NCI-H748 treated with DMSO at 0.1 percent for 48 hours (cell line): ENCODE data around the gene FAM229A.
"Not testable (repeated sequence)": the region's sequence is repeated elsewhere in the genome, so short reads cannot be mapped to it uniquely, and the experiment has no call there.

ENCODE experiments used
- DNase-seq: peaks from one replicate; lab custom pipeline; 2025; lab: John Stamatoyannopoulos, UW

FAM229A gene, protein sequence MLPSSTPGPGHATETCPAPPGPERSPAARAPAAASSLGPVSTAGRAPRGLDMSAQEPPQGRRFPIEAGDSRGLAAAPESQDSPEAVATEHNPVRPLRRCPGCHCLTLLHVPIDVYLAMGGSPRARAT

DNA sequence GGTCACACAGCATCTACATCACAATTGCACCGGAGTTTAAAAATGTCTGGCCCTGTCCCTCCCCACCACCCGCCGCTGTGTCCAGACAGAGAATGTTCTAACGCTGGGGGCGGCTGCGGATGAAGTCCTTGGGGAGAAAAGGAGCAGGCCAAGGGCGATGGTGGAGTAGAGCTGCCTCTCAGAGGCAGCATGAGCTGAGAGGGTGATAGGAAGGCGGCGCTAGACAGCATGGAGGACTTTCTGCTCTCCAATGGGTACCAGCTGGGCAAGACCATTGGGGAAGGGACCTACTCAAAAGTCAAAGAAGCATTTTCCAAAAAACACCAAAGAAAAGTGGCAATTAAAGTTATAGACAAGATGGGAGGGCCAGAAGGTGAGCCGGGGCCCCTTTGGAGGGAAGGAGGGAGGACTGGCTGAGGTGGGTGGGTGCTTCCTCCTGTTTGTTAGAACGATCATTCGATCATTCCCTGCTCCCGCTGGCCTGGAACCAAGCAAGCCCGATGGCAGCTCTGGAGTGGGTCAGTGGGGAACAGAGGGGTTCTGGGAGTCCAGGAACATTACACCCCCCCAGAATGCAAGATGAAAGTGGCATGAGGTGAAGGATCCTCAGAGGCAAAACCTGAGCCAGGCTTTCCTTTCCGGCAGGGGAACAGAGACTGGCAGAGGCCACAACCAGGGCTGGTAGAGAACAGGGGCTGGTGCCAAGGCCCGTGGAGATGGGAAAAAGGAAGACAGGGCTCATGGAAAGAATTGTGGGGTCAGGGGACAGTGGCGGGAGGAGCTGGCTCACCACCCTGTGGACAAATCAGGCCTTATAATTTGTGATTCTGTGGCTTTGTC, at the start of gene FAM229A, which contains the start of gene TSSK3:
Gene FAM229A (minus strand): TSS at position 12 of the 840 bp plus-strand sequence. CDS start 394 bp downstream, outside the sequence.
Gene TSSK3 (plus strand): TSS at position 66 of the 840 bp plus-strand sequence. CDS start 163 bp downstream, at position 229.
- DNase-seq: no peak

DNA sequence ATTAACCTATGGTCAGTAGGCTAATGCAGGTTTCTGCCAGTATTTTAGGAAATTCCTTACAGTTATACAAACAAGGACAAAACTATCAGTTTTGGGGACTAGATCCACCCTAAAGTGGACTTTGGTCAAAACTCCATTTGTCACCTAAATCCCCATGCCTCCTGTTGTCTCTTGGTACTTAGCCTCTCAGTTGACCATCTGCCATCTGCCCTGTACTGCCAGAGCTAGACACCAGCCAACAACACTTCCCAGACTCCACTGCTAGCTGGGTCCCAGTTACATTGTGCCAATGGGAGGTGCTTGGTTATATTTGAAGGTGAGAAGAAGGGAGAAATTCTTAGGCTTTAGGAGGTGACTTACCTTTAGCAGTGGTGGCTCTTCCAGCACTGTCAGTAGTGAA, 49.0 kb upstream of the FAM229A start:
- no peak for DNase-seq

DNA sequence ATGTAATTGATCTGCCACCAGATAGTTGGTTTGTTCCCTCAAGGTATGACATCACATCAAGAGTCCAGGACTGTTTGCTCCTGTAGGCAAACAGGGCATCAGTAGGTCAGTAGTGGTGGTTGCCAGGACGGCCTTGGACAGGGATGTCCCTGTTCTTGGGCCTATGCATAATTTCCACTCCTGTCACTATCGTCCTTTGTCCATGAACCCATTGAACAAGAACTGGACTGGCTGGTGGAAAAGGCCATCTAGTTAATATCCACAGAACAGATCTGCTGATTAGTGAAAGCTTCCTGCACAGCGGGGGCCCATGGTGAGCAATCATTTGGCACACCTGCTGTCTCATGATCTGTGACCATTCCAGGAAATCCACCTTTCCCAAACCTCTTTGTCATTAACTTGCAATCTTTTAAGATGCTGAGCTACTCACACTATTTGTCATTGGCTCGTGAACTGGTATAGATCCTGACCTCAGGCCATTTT, 44.4 kb upstream of the FAM229A start:
- DNase-seq: no peak

DNA sequence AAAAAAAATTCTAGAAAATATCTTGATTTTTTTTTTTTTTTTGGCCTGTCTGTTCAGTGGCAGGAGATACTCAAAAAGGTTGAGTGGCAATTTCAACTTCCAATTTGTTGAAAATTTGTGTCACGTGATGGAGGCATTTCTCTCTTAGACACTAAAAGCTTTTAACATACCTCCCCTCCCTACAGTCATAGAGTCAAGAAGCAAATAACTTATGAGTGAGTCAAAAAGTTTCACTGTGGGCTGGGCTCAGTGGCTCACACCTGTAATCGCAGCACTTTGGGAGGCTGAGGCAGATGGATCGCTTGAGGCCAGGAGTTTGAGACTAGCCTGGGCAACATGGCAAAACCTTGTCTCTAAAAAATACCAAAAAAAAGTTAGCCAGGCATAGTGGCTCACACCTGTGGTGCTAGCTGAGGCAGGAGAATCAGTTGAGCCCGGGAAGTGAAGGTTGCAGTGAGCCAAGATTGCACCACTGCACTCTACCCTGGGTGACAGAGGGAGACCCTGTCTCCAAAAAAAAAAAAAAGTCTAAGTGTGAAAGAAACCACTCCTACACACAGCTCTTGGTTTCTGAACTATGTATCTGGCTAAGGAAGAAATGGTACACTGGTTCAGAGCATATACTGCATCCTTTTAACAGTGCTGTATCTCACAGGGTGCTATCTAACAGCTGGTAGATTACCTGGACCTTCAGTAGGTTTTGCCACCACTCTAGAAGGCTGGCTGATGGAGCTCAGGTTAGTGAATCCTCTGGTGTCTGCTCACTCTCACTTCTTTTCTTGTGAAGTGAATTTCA, 43.6 kb upstream of the FAM229A start:
- no peak for DNase-seq

DNA sequence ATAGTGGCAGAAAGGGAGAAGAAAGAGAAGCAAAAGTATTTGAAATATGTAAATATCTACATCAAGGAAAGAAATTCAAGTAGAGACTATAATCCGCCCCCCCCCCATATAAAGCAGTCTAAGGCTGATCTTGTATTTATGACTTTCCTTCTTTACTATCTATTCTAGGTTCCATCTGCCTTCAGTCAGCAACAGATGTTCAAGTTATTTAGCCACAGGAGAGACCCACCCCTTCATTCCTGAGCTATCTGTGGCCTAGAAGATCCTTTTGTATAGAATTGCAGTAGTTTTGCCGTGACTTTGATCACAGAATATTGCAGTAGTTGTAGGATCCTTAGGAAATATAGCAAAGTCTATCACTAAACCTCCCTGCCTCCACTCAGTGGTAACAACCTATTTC, 42.7 kb upstream of the FAM229A start:
- no peak for DNase-seq

DNA sequence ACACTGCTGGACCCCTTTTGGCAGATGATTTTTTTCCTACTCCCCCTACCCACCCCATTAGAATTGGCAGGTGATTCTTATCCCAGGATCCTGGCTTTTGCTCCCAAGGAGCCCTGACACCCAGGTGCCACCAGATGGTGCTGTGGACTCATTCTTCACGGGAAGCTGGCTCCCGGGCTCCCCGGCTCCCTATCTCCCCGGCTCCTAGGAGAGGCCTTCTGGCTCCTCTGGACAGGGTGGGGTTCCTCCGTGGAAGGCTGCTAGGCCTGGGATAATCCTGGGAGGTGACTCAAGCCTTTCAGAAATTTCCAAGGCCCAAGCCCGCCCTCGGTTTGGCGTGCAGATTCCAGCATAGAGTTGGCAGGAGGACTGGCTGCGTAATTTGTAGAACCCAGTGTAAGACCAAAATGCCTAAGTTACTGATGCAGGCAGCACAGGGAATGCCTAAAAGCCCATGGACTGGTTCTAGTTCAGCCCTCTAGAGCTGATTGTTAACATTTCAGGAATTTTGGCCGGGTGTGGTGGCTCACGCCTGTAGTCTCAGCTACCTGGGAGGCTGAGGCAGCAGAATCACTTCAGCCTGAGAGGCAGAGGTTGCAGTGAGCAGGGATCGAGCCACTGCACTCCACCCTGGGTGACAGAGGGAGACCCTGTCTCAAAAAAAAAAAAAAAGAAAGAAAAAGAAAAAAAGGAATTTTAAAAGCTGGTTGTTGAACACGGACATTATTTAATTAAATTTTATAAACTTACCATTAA, 38.8 kb upstream of the FAM229A start:
- DNase-seq: peak; percentile 15

DNA sequence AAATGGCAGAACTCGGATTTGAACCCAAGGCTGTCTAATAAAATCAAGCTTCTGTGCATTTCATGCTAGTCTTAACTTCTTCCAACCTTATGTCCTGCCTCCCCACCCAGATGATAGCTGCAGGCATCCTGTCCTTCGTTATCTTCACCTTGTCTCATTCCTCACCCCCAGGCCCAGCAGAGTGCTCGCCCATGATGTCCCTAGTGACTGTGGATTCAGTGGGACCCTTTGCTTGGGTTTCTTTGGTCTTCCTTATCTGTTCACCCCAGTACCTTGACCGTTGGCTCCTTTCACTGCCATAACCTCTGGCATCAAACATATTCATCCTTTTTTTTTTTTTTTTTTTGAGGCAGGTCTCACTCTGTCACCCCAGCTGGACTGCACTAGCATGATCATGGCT, 37.6 kb upstream of the FAM229A start:
- DNase-seq: no peak

DNA sequence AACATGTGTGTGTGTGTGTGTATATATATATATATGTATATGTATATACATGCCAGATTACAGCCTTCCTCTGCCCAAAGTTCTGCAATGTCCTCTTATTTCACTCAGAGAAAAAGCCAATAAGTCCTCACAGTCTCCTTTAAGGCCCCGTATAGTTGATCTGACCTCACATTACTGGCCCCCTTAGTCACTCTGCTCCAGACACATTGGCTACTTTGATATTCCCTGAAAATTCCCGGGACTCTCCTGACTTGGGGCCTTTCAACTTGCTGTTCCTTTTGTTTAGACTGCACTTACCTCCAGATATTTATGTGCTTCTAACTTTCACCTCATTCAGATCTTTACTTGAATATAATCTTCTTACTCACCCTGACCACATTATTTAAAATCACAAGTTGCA, 36.1 kb upstream of the FAM229A start:
- DNase-seq: no peak

DNA sequence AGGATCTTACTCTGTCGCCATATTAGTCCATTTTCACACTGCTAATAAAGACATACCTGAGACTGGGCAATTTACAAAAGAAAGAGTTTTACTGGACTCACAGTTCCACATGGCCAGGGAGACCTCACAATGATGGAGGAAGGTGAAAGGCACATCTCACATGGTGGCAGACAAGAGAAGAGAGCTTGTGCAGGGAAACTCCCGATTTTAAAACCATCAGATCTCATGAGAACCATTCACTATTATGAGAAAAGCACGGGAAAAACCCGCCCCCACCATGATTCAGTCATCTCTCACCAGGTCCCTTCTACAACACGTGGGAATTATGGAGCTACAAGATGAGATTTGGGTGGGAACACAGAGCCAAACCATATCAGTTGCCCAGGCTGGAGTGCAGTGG, 34.2 kb upstream of the FAM229A start:
- DNase-seq: not testable (repeated sequence)

DNA sequence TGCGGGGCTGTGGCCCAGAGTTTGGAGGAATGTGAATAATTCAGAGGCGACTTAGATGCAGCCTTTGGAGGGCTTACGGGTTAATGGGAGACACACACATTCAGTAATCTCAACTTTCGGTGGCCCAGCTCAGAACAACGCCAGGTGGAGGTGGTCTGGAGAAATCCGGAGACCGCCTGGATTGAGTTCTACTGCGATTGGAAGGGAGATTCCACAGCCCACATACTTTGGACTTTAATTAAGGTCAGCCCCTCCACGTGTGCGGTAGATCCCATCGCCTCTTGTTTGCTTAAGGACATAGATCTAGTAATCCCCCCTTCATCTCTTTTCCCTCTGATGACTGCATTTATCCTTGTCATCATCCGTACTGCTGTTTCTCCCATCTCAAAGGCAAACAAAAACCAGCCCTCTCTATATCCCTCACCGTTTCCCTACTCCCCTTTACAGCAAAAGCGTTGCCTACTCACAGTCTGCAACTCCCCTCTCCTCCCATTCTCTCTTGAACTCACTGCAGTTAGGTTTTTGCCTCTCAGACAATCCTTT, 32.7 kb upstream of the FAM229A start:
- DNase-seq: peak; percentile 48

DNA sequence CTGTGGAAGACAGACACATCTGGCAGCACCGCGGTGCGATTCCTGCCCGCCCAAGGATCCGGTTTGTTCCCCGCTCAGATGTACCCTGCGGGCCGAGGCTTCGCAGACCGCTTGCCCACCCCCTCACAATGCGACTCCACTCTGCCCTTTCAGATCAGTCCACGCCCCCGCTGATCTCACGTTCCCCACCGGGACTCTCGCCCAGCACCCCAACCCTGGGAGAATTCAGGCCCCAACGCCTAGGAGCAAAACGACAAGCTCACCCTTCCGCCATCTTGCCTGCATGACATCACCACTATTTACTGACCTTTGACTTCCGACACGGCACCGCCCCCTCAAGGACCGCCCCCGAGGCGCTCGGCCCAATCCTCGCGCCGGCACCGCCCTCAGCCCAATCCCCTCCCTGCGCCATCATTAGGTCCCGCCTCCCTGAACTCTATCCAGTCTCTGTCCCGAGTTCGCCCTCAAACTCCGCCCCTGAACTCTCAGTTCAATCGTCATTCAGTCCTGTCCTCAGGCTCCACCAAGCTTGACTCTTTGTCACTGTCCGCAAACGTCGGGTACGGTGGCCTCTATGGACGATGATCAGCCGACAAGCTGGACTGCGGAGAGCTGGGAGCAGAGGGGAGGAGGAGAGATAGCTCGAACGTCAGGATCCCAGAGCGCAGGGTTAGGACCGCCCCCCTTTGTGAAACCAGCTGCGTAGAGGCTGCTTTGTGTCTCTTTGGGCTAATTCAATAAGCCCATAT, 32.0 kb upstream of the FAM229A start, which contains the start of gene BSDC1:
Gene BSDC1 (minus strand): TSS at position 301 of the 749 bp plus-strand sequence. CDS start 27 bp downstream, at position 274.
- DNase-seq: peak; percentile 94

DNA sequence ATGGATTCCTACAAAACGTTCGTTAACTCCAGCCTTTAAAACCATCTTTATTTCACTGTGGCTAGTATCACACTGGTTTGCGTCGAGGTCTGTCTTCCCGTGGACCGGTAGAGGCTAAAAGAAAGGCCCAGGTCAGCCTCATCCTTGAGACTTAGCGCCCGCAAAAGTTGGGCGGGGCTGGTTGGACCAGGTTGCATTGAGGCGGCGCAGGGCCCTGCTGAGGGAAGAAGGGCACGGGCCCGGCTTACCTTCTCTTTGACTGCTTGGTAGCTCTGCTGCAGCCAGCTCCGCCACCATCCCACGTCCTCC, 31.5 kb upstream of the FAM229A start:
- DNase-seq: no peak

DNA sequence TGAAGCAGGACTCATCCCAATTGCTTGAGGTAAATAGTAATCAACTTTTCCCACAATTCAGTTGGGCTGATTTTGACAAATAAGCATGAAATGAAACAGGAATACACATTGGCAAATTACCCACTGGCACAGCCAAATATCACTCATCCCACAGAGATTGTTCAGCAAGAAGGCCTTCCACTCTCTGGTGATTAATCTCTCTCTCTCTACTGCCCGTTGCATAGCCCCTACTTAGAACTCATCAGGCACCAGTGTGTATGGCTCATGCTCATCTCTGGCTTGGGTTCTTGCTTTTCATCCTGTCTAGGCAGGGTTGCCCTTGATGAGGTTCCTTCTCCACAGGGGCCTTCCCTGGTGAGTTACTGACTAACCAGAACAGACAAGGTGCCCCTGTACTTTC, 30.9 kb upstream of the FAM229A start:
- no peak for DNase-seq

DNA sequence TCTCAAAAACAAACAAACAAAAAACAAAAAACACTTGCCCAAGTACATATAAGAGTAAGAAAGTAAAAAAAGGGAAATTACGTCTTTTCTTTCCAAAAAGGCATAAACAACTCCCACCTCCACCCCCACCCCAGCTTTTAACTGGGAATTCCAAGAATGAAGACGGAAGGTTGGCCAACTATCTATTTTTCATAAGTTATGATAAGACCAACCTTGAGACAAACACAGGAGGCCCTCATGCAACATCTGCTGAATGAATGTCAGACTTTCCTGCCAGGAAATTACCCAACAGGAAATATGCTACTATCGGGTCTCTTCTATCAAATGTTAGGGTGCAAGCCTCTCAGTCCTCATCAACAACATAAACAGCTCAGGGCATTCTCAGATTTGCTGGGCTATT, 30.0 kb upstream of the FAM229A start:
- DNase-seq: no peak

DNA sequence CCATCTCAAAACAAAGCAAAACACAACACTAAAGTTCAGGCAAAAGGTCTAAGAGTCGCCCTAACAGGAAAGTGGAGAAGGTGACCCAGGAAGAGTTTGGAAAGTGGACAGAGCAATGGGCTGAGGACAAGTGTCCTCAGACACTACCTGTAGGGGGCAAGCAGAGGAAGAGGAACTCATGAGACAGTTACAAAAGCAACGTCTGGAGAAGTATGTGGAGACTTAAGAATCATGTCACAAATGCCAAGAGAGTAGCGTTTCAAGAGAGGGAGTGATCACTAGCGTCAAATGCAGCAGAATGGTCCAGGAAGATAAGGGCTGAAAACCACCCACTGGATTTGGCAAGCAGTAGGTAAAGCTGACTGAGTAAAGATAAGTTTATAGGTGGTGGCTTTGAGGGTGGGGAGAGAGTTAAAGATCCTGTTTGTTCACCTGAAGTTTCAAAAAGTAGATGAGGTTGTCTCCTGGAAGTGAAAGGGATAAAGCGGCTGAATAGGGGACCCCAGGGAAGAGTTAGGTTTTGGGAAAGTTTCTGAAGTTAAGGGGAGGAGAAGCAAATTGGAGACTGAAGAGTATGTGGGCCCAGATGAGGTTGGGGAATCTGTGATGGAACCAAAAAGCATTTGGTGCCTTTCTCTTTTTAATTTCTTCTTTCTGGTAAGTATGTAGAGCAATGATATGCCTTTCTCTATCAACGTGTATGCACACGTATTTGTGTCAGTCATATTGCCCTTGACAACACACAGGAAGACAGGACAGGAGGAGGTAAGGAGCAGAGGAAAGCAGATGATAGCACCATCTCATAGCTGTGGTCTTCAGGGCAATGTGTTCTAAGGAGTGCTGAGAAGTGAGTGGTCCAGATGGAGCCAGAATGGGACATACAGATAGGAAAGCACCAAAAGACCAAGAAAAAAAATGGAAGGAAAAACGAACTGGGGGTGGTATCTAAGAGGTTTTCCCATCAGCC, 28.9 kb upstream of the FAM229A start:
- DNase-seq: no peak

DNA sequence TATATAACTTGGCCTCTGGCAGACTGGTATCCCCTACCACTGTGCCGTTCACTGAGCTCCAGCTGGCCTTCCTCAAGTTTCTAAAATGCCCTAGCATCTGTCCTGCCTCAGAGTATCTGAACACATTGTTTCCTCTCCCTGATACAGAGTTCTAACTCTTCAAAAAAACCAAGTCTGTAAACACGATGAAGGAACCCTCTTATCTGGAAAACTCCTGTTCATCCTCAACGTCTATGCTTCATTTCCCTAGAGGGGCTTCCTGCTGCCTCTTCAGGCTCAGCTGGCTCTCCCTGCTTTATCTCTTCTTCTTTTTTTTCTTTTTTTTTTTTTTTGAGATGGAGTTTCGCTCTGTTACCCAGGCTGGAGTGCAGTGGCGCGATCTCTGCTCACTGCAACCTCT, 26.4 kb upstream of the FAM229A start:
- no peak for DNase-seq

DNA sequence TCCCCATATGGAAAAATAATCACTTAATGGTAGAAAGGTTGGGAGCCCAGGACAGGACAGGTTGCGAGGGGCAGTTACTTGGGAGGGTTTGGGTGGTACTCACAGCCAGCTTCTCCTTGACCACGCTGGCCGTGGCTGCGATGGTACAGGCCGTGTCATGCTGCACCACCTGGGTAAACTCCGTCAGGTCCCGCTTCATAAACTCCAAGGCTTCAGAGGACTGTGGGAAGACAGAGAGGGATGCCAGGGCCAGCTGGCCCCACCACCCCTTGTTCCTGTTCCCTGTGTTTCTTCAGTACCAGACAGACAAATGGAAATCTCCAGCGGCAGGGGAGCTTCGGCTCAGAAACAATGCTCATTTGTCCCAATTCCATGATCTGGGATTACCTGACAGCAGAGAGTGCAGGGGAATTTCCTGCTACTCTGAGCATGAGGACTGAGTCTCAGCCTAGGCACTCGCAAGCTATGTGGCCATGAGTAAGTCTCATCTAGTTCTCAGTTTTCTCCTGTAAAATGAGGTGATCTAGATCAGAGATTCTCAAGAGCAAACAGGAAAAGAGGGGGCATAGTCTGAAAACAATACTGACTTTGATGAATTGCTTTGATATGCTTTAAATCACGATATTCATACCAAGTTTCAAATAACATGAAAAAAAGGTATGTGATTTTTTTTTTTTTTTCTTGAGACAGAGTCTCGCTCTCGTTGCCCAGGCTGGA, 24.5 kb upstream of the FAM229A start:
- no peak for DNase-seq

DNA sequence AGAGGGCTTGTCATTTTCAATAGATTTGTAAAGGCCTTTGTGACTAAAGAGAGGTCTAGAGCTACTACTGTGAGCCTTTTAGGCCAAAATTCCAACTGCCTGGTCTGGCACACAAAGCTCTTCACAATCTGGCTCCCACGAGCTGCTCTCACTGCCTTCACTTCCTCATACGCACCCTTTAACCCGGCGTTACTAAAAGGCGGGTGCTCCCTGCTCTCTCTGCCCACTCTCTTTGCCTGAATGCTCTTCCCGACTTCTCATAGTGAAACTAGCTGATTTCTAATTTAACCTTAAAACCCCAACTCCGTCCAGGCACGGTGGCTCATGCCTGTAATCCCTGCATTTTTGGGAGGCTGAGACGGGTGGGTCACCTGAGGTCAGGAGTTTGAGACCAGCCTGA, 17.8 kb upstream of the FAM229A start:
- DNase-seq: no peak
